ENCODE data around the gene DOK5.

The DOK5 gene

DNA sequence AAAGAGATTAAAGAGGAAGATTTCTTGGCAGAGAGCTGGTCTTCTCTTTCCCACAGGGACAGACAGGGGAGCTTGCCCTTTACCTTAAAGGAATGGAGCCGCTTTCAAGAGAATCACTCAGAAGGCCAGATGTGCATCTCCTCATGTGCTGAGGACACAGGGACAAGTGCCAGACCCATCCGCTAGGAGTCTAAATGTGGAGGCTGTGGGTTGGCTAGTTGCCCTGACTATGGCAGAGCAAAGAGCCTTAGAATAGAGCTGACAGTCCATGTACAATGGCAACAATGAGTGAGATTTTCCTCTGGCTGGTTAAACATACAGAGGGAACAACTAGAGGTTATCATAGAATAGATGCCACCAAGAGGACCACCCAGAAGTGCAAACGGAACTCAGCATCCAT lies 7.3 kb upstream of the DOK5 start:
- H3K4me3 ChIP-seq (ENCODE audit: control insufficient read depth, low read depth, low read length) = no peak overlapping the region
- DNase-seq (ENCODE audit: low read depth) = no peak
- TF ChIP-seq CTCF (IDR thresholded peaks at IDR 0.05; ENCODE audit: control insufficient read depth, insufficient read depth, low read depth, low read length, missing control alignments) = no peak

GRCh38 chr20:54469293-54469692 lies 6.1 kb upstream of the DOK5 start:
- TF ChIP-seq CTCF (IDR thresholded peaks at IDR 0.05; ENCODE audit: control insufficient read depth, insufficient read depth, low read depth, low read length, missing control alignments) = no peak
- H3K4me3 ChIP-seq (ENCODE audit: control insufficient read depth, low read depth, low read length) = no peak overlapping the region
- DNase-seq (ENCODE audit: low read depth) = no peak

GRCh38 chr20:54469952-54470351 lies 5.4 kb upstream of the DOK5 start:
- no peak for TF ChIP-seq CTCF (IDR thresholded peaks at IDR 0.05; ENCODE audit: control insufficient read depth, insufficient read depth, low read depth, low read length, missing control alignments)
- H3K4me3 ChIP-seq (ENCODE audit: control insufficient read depth, low read depth, low read length) = no peak overlapping the region
- no peak for DNase-seq (ENCODE audit: low read depth)

- no peak for TF ChIP-seq CTCF (IDR thresholded peaks at IDR 0.05; ENCODE audit: control insufficient read depth, insufficient read depth, low read depth, low read length, missing control alignments)
- no peak overlapping the region for H3K4me3 ChIP-seq (ENCODE audit: control insufficient read depth, low read depth, low read length)
- no peak for DNase-seq (ENCODE audit: low read depth)
These were observed 4.7 kb upstream of the DOK5 start for GRCh38 chr20:54470697-54471096.

DNA sequence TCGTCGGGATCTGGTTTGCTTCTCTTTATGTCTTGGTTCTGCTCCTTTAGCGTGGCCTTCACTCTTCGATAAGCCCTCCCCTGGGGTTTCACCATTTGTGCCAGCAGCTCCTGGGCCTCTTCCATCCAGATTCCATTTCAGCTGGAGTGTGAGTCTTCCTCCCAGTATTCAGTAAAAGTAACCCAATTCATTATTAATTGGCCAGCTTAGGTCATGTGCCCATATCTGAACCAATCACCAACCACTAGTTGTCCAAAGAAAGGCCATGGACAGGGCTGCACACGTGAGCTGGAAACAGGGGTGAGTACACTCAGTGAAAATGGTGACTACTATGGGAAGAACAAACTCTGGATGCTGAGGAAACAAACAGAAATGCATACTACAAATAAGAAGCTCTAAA lies 2.8 kb upstream of the DOK5 start:
- TF ChIP-seq CTCF (IDR thresholded peaks at IDR 0.05; ENCODE audit: control insufficient read depth, insufficient read depth, low read depth, low read length, missing control alignments) = no peak
- DNase-seq (ENCODE audit: low read depth) = no peak
- no peak overlapping the region for H3K4me3 ChIP-seq (ENCODE audit: control insufficient read depth, low read depth, low read length)

- DNase-seq (ENCODE audit: low read depth) = no peak
- no peak overlapping the region for H3K4me3 ChIP-seq (ENCODE audit: control insufficient read depth, low read depth, low read length)
- no peak for TF ChIP-seq CTCF (IDR thresholded peaks at IDR 0.05; ENCODE audit: control insufficient read depth, insufficient read depth, low read depth, low read length, missing control alignments)
These were observed 2.1 kb upstream of the DOK5 start for GRCh38 chr20:54473340-54473739.

DNA sequence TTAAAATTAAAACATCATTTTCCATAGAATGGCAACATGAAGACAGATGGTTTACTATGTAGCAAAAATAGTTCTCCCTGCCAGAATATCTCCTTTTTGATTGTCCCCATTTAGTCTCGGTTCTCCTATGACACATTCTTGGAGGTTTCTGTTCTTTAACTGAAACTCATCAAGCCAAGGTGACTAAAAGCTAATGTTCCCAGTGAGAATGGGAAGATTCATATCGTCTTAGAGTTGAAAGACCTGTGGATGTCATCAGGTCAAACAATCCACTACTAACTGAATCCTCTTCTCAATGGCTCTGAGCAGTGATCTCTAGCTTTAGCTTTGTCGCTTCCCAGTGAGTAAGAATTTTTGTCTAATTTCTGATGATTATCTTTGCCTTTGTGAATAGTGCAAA lies 1.3 kb upstream of the DOK5 start:
- DNase-seq (ENCODE audit: low read depth) = no peak
- no peak overlapping the region for H3K4me3 ChIP-seq (ENCODE audit: control insufficient read depth, low read depth, low read length)
- TF ChIP-seq CTCF (IDR thresholded peaks at IDR 0.05; ENCODE audit: control insufficient read depth, insufficient read depth, low read depth, low read length, missing control alignments) = no peak

Measured in AG09309 (cell line).